HEK293 (cell line): ENCODE data around the gene ZGPAT.

Source experiments
- CTCF ChIA-PET: fragments of 350-600 bp; formaldehyde crosslinking; extraction: SDS; loops from one replicate; lab custom pipeline; 2021; ENCODE audit warnings: antibody characterized with exemption; lab: Yijun Ruan, JAX
- POLR2A ChIA-PET: fragments of 300-600 bp; formaldehyde crosslinking; extraction: SDS; loops from one replicate; lab custom pipeline; 2020; ENCODE audit warnings: antibody characterized with exemption, inconsistent platforms; lab: Yijun Ruan, JAX
- H3K27ac ChIP-seq: fragments of 200-500 bp; sonication (Bioruptor generic); 2 replicates; pipeline ENCODE4 v1.5.1; 2014; ENCODE audit warnings: low read depth, low read length, control low read depth, inconsistent platforms; ENCODE audit errors: extremely low read depth
- H3K36me3 ChIP-seq, 2 experiments: fragments of 200-500 bp in 1 of 2; sonication (Bioruptor generic) in 1 of 2; 1 replicate in 1 of 2; 2 replicates in 1 of 2; pipeline ENCODE4 v1.5.1; 2014 to 2017; ENCODE audit warnings: inconsistent platforms in 2 of 2, low read length in 2 of 2; ENCODE audit not compliant: control insufficient read depth in 2 of 2, insufficient read depth in 1 of 2
- H3K4me1 ChIP-seq: fragments of 200-500 bp; sonication (Bioruptor generic); 2 replicates; pipeline ENCODE4 v1.5.1; 2014; ENCODE audit warnings: mild to moderate bottlenecking, low read length, inconsistent platforms; ENCODE audit not compliant: control insufficient read depth, insufficient read depth
- H3K4me3 ChIP-seq: 2 replicates; pipeline ENCODE4 v1.5.1; 2011; ENCODE audit warnings: low read depth, mild to moderate bottlenecking, control low read depth, low read length, moderate library complexity
- H3K9me3 ChIP-seq: fragments of 200-500 bp; sonication (Bioruptor generic); 2 replicates; pipeline ENCODE4 v1.5.1; 2014; ENCODE audit warnings: low read depth, low read length, inconsistent platforms; ENCODE audit not compliant: control insufficient read depth, insufficient read depth
- GLI2 ChIP-seq: fragments of 450-650 bp; formaldehyde crosslinking; IDR thresholded peaks from 2 replicates; pipeline ENCODE4; 2017; ENCODE audit warnings: missing biosample characterization, missing genetic modification characterization, low read depth, borderline replicate concordance
- HOXD13 ChIP-seq: sonication (generic); formaldehyde crosslinking; IDR thresholded peaks from 2 replicates; pipeline ENCODE4 v1.8.0; 2022; ENCODE audit warnings: missing genetic modification reagents, borderline replicate concordance
- KLF1 ChIP-seq: fragments of 450-650 bp; formaldehyde crosslinking; IDR thresholded peaks from 2 replicates; pipeline ENCODE4 v1.5.1; 2016; ENCODE audit warnings: missing biosample characterization, missing genetic modification characterization
- ZBTB11 ChIP-seq: fragments of 450-650 bp; formaldehyde crosslinking; conservative IDR thresholded peaks from 2 replicates; pipeline ENCODE4 v1.5.1; 2016; ENCODE audit warnings: low read depth, missing biosample characterization, missing genetic modification characterization
- ZBTB21 ChIP-seq: fragments of 450-650 bp; formaldehyde crosslinking; IDR thresholded peaks from 2 replicates; pipeline ENCODE4 v1.5.1; 2017; ENCODE audit warnings: missing biosample characterization, missing genetic modification characterization
- ZBTB6 ChIP-seq: fragments of 450-650 bp; formaldehyde crosslinking; IDR thresholded peaks from 2 replicates; pipeline ENCODE4 v1.5.1; 2017; ENCODE audit warnings: missing biosample characterization, missing genetic modification characterization
- ZBTB7A ChIP-seq: fragments of 450-650 bp; formaldehyde crosslinking; IDR thresholded peaks from 2 replicates; pipeline ENCODE4 v1.5.1; 2016; ENCODE audit warnings: low read depth, missing biosample characterization, missing genetic modification characterization
- ZFP3 ChIP-seq: fragments of 450-650 bp; formaldehyde crosslinking; IDR thresholded peaks from 2 replicates; pipeline ENCODE4 v1.5.1; 2016; ENCODE audit warnings: low read depth, missing biosample characterization, missing genetic modification characterization
- ZNF10 ChIP-seq: fragments of 450-650 bp; formaldehyde crosslinking; IDR thresholded peaks from 2 replicates; pipeline ENCODE4 v1.5.1; 2017; ENCODE audit warnings: missing biosample characterization, missing genetic modification characterization
- ZNF133 ChIP-seq: fragments of 450-650 bp; formaldehyde crosslinking; IDR thresholded peaks from 2 replicates; pipeline ENCODE4 v1.5.1; 2016; ENCODE audit warnings: missing biosample characterization, missing genetic modification characterization
- ZNF140 ChIP-seq: fragments of 450-650 bp; formaldehyde crosslinking; IDR thresholded peaks from 2 replicates; pipeline ENCODE4 v1.5.1; 2016; ENCODE audit warnings: missing biosample characterization, missing genetic modification characterization
- ZNF513 ChIP-seq: fragments of 450-650 bp; IDR thresholded peaks from 2 replicates; pipeline ENCODE4 v1.5.1; 2018; ENCODE audit warnings: missing biosample characterization, missing genetic modification characterization
- ZNF692 ChIP-seq: fragments of 450-650 bp; formaldehyde crosslinking; IDR thresholded peaks from 2 replicates; pipeline ENCODE4 v1.5.1; 2016; ENCODE audit warnings: missing biosample characterization, missing genetic modification characterization

The ZGPAT gene

GRCh38 chr20:63686094-63686491 is 21.7 kb upstream of the ZGPAT start:
- Histone ChIP-seq H3K4me1 (no peaks in the 10 kb centered on the region), H3K9me3 (no peaks in the 10 kb centered on the region), H3K4me3 (no peak overlapping the region), H3K27ac (no peak overlapping the region), H3K36me3 (peaks cover 0 to 5% of the 10 kb centered on the region in 2 experiments; a peak in 1 of 3 replicates)
- POLR2A ChIA-PET, result no interaction called here
- TF ChIP-seq ZNF133 (tag by site-specific recombination) (no peak), ZBTB6 (tag by site-specific recombination) (0 out of 2 replicates have a peak, but pooled peaks have one; percentile 16)
- CTCF ChIA-PET, result no interaction called here

GRCh38 chr20:63686492-63687321 is 21.1 kb upstream of the ZGPAT start:
- Histone ChIP-seq H3K4me1 (no peaks in the 10 kb centered on the region), H3K27ac (no peak overlapping the region), H3K9me3 (no peaks in the 10 kb centered on the region), H3K4me3 (no peak overlapping the region), H3K36me3 (peaks cover 0 to 5% of the 10 kb centered on the region in 2 experiments; a peak in 1 of 3 replicates)
- POLR2A ChIA-PET, result no interaction called here
- TF ChIP-seq ZFP3, result no peak
- TF ChIP-seq KLF1, result peak; percentile 58; the same call in 1 of the 2 replicates
- CTCF ChIA-PET, result no interaction called here

GRCh38 chr20:63687419-63688178 is 20.2 kb upstream of the ZGPAT start:
- CTCF ChIA-PET, result no interaction called here
- Histone ChIP-seq H3K36me3 (peaks cover 0 to 5% of the 10 kb centered on the region in 2 experiments; a peak in 1 of 3 replicates), H3K4me1 (no peaks in the 10 kb centered on the region), H3K4me3 (no peak overlapping the region), H3K9me3 (no peaks in the 10 kb centered on the region), H3K27ac (no peak overlapping the region)
- no peak for TF ChIP-seq HOXD13 (CRISPR knock-in tag)
- TF ChIP-seq ZNF10, result no peak
- TF ChIP-seq ZBTB7A (tag by site-specific recombination), result no peak
- TF ChIP-seq ZNF692, result no peak
- no peak for TF ChIP-seq ZNF513 (tag by site-specific recombination)
- no peak for TF ChIP-seq ZNF140
- TF ChIP-seq GLI2 (tag by site-specific recombination), result no peak
- no peak for TF ChIP-seq ZBTB21 (tag by site-specific recombination)
- no peak for TF ChIP-seq ZBTB11 (tag by site-specific recombination)
- POLR2A ChIA-PET, result no interaction called here
